Progenitor cell of endocrine pancreas (in vitro differentiated cells): ENCODE results near the gene TTLL4. TPM values are rescaled to one million over a fixed set of nuclear protein-coding genes. Genes with fewer than 3 reads are reported as not detected.

ENCODE experiments used
- DNase-seq: peaks from one replicate; pipeline ENCODE4 v3.0.0; 2021; ENCODE audit warnings: low spot score; ENCODE audit not compliant: unreplicated experiment
- H3K27ac Mint-ChIP-seq: 2 replicates; pipeline ENCODE4 v1.8.0; 2021; ENCODE audit warnings: mild to moderate bottlenecking, moderate library complexity, mixed read lengths
- H3K27me3 Mint-ChIP-seq: 2 replicates; pipeline ENCODE4 v1.8.0; 2021; ENCODE audit warnings: mixed read lengths
- H3K36me3 Mint-ChIP-seq: 2 replicates; pipeline ENCODE4 v1.8.0; 2022; ENCODE audit warnings: mixed read lengths; ENCODE audit not compliant: insufficient read depth
- H3K4me1 Mint-ChIP-seq: 2 replicates; pipeline ENCODE4 v1.8.0; 2021; ENCODE audit warnings: low read depth, mixed read lengths
- H3K4me3 Mint-ChIP-seq: 2 replicates; pipeline ENCODE4 v1.8.0; 2021; ENCODE audit warnings: low read depth, mild to moderate bottlenecking, moderate library complexity, mixed read lengths
- H3K9me3 Mint-ChIP-seq: 2 replicates; pipeline ENCODE4 v1.8.0; 2021; ENCODE audit warnings: low read depth, mixed read lengths
- total RNA-seq: library from RNA; stranded (reverse); gene quantifications from 2 replicates; pipeline ENCODE4 v1.2.1, GENCODE V29; 2021
- TF ChIP-seq, protein P1 (sequence below): fragments of 200-600 bp; sonication (generic); IDR thresholded peaks from one replicate; pipeline ENCODE4 v1.5.0; 2021; ENCODE audit warnings: antibody characterized with exemption, mild to moderate bottlenecking; ENCODE audit not compliant: unreplicated experiment

Gene TTLL4
- total RNA-seq, 1 donor from 2014 or later: 93.4 TPM

GRCh38 chr2:218726004-218726574 is 15.5 kb downstream of the TTLL4 start:
- Mint-ChIP-seq H3K4me3 (no peak overlapping the region), H3K9me3 (peaks cover 9% of the 10 kb centered on the region), H3K4me1 (peaks cover 23% of the 10 kb centered on the region), H3K36me3 (peaks cover 27% of the 10 kb centered on the region), H3K27ac (no peak overlapping the region), H3K27me3 (no peaks in the 10 kb centered on the region)
- TF ChIP-seq, protein P1, sequence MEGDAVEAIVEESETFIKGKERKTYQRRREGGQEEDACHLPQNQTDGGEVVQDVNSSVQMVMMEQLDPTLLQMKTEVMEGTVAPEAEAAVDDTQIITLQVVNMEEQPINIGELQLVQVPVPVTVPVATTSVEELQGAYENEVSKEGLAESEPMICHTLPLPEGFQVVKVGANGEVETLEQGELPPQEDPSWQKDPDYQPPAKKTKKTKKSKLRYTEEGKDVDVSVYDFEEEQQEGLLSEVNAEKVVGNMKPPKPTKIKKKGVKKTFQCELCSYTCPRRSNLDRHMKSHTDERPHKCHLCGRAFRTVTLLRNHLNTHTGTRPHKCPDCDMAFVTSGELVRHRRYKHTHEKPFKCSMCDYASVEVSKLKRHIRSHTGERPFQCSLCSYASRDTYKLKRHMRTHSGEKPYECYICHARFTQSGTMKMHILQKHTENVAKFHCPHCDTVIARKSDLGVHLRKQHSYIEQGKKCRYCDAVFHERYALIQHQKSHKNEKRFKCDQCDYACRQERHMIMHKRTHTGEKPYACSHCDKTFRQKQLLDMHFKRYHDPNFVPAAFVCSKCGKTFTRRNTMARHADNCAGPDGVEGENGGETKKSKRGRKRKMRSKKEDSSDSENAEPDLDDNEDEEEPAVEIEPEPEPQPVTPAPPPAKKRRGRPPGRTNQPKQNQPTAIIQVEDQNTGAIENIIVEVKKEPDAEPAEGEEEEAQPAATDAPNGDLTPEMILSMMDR: no peak
- no peak for DNase-seq

DNA sequence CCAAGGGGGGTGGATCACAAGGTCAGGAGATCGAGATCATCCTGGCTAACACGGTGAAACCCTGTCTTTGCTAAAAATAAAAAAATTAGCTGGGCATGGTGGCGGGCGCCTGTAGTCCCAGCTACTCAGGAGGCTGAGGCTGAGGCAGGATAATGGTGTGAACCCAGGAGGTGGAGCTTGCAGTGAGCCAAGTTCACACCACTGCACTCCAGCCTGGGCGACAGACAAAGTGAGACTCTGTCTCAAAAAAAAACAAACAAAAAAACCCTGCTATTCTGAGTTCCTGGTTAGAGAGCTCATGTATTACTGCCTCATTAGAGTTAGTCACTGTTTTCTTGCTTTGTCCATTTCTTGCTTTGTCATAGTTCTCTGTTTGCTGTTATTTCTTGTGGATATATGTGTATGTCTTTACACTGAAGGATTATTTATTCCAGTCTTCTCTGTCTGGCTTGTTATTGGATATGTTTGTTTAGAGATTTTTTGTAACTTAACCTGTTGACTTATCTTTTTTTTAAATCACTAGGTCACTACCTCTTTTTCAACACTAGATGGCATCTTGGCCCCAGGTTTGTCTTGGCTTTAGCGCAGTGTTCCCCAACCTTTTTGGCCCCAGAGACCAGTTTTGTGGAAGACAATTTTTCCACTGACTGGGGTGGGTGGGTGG is 17.0 kb downstream of the TTLL4 start:
- peaks cover 27% of the 10 kb centered on the region for H3K36me3 Mint-ChIP-seq
- no peaks in the 10 kb centered on the region for H3K27me3 Mint-ChIP-seq
- DNase-seq: no peak
- no peak overlapping the region for H3K4me3 Mint-ChIP-seq
- peaks cover 9% of the 10 kb centered on the region for H3K9me3 Mint-ChIP-seq
- H3K4me1 Mint-ChIP-seq: peaks cover 10% of the 10 kb centered on the region
- H3K27ac Mint-ChIP-seq: no peak overlapping the region
- TF ChIP-seq, protein P1: peak; percentile 32

GRCh38 chr2:218729640-218730039 is 19.0 kb downstream of the TTLL4 start:
- H3K4me3 Mint-ChIP-seq: no peak overlapping the region
- no peak for DNase-seq
- H3K9me3 Mint-ChIP-seq: peaks cover 9% of the 10 kb centered on the region
- TF ChIP-seq, protein P1: no peak
- no peaks in the 10 kb centered on the region for H3K4me1 Mint-ChIP-seq
- no peaks in the 10 kb centered on the region for H3K27me3 Mint-ChIP-seq
- H3K36me3 Mint-ChIP-seq: peaks cover 29% of the 10 kb centered on the region
- H3K27ac Mint-ChIP-seq: no peak overlapping the region

DNA sequence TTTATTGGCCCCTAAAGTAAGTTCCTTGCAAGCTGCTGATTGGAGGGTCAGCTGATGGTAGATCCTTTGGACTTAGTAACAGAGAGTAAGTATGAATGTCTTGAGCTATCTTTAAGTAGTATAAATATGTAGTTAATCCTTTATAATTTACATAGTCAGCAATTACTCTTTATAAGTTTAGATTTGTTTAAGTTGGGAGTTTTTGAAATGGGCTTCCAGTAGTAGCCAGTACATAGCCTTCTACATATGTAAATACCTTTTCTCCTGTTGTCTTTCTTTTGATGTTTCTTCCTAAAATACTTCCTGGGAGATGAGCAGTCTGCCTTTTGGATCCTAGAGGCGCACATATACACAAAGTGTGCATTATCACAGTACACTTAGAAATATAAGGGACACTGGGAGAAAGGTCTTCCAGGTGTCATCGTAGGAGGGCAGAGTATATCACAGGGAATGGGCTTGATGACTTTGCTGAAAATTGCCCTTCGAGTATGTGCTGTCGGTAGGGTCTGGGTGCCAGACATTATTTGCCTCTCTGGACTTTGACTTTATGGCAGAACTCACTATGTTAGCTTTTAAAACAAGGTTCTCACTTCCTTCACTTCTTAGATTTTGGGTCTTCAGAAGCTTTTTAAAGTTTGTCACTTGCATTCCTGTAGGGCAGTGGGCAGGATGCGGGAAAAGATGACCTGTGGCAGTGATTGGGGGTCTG is 21.6 kb downstream of the TTLL4 start:
- Mint-ChIP-seq H3K27me3 (no peaks in the 10 kb centered on the region), H3K36me3 (peaks cover 16% of the 10 kb centered on the region), H3K4me1 (no peaks in the 10 kb centered on the region), H3K9me3 (peaks cover 3% of the 10 kb centered on the region), H3K27ac (no peak overlapping the region), H3K4me3 (no peak overlapping the region)
- DNase-seq: no peak
- TF ChIP-seq, protein P1: no peak

DNA sequence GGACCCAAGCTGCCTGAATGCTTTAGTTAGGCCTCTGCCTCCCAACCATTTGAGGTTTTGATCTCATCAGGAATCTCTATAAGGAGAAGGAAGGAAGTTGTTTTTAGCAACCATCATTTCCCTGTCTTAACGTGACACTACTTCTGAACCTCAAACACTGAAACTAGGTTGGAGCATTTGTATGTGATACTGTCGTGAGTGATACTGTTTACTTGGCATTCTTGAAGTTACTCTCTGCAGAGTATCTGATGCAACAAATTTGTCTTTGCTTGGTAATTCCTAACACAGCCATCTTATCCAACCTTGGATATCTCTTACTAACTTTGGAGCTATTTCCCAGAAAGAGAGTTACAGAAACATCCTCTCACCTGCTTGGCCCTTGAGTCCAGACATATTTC is 22.1 kb downstream of the TTLL4 start:
- no peak for DNase-seq
- Mint-ChIP-seq H3K36me3 (peaks cover 13% of the 10 kb centered on the region), H3K27me3 (no peaks in the 10 kb centered on the region), H3K4me1 (no peaks in the 10 kb centered on the region), H3K9me3 (peaks cover 1% of the 10 kb centered on the region), H3K4me3 (no peak overlapping the region), H3K27ac (no peak overlapping the region)
- TF ChIP-seq, protein P1: no peak
